ENCODE measurements around the gene RNF213. TPM values are rescaled to one million over a fixed set of nuclear protein-coding genes. Genes with fewer than 3 reads are reported as not detected.
"Not testable (repeated sequence)": the region's sequence is repeated elsewhere in the genome, so short reads cannot be mapped to it uniquely, and the experiment has no call there.

RNF213 gene
- polyA plus RNA-seq, 1 of the 3 experiments (the other 2 are of a cell fraction): 57.5 TPM

- H3K79me2 ChIP-seq (ENCODE audit: insufficient read depth): no peaks in the 10 kb centered on the region
- H3K27ac ChIP-seq (ENCODE audit: low read depth in 2 of 2, low read length in 1 of 2): no peak overlapping the region
- no peak overlapping the region for H3K4me2 ChIP-seq
- no peak overlapping the region for H2AFZ ChIP-seq (ENCODE audit: low read depth)
- no peaks in the 10 kb centered on the region for H3F3A ChIP-seq (replicated peaks; ENCODE audit: insufficient read depth)
- H3K36me3 ChIP-seq (replicated peaks in 1 of 2; ENCODE audit: control insufficient read depth in 1 of 2, insufficient read depth in 2 of 2, low read length in 1 of 2): peaks cover 15 to 24% of the 10 kb centered on the region in 2 experiments
- TF ChIP-seq FOXM1 (IDR thresholded peaks at IDR 0.05; ENCODE audit: low read depth) (no peak), CHD2 (IDR thresholded peaks at IDR 0.05; ENCODE audit: low read length, partially characterized antibody) (no peak), ELF1 (IDR thresholded peaks at IDR 0.05) (no peak), TAF1 (IDR thresholded peaks at IDR 0.05; ENCODE audit: borderline replicate concordance, low read depth, low read length) (no peak), NRF1 (IDR thresholded peaks at IDR 0.05; ENCODE audit: low read depth, low read length) (no peak), JUND (IDR thresholded peaks at IDR 0.05) (no peak), USF1 (IDR thresholded peaks at IDR 0.05; ENCODE audit: borderline replicate concordance, low read depth) (no peak), GABPA (IDR thresholded peaks at IDR 0.05; ENCODE audit: low read depth) (no peak), EZH2phosphoT487 (IDR thresholded peaks at IDR 0.05; ENCODE audit: borderline replicate concordance, low read depth) (no peak), FOXJ3 (CRISPR knock-in tag; IDR thresholded peaks at IDR 0.05) (no peak), RAD21 (IDR thresholded peaks at IDR 0.05; ENCODE audit: low read length) (no peak), TCF12 (IDR thresholded peaks at IDR 0.05) (no peak), RFX5 (IDR thresholded peaks at IDR 0.05; ENCODE audit: low read length) (no peak), MAX (IDR thresholded peaks at IDR 0.05; ENCODE audit: low read depth) (no peak), FOSL2 (IDR thresholded peaks at IDR 0.05; ENCODE audit: borderline replicate concordance, low read depth) (no peak), YY1 (IDR thresholded peaks at IDR 0.05; ENCODE audit: low read depth) (no peak), SMC3 (IDR thresholded peaks at IDR 0.05; ENCODE audit: low read depth, low read length) (no peak)
- TF ChIP-seq, protein P1, sequence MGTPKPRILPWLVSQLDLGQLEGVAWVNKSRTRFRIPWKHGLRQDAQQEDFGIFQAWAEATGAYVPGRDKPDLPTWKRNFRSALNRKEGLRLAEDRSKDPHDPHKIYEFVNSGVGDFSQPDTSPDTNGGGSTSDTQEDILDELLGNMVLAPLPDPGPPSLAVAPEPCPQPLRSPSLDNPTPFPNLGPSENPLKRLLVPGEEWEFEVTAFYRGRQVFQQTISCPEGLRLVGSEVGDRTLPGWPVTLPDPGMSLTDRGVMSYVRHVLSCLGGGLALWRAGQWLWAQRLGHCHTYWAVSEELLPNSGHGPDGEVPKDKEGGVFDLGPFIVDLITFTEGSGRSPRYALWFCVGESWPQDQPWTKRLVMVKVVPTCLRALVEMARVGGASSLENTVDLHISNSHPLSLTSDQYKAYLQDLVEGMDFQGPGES (IDR thresholded peaks at IDR 0.05; ENCODE audit: low read depth, low read length): no peak
- TF ChIP-seq, protein P2, sequence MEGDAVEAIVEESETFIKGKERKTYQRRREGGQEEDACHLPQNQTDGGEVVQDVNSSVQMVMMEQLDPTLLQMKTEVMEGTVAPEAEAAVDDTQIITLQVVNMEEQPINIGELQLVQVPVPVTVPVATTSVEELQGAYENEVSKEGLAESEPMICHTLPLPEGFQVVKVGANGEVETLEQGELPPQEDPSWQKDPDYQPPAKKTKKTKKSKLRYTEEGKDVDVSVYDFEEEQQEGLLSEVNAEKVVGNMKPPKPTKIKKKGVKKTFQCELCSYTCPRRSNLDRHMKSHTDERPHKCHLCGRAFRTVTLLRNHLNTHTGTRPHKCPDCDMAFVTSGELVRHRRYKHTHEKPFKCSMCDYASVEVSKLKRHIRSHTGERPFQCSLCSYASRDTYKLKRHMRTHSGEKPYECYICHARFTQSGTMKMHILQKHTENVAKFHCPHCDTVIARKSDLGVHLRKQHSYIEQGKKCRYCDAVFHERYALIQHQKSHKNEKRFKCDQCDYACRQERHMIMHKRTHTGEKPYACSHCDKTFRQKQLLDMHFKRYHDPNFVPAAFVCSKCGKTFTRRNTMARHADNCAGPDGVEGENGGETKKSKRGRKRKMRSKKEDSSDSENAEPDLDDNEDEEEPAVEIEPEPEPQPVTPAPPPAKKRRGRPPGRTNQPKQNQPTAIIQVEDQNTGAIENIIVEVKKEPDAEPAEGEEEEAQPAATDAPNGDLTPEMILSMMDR (IDR thresholded peaks at IDR 0.05): no peak
- H3K9me2 ChIP-seq: no peaks in the 10 kb centered on the region
- H3K27me3 ChIP-seq (ENCODE audit: insufficient read depth): no peaks in the 10 kb centered on the region
- 96% methylated on average over 25 of the region's 26 CpGs for WGBS (ENCODE audit: low lambda C conversion rate)
- no peak overlapping the region for H3K4me3 ChIP-seq (ENCODE audit: low read depth in 2 of 2, low read length in 1 of 2)
- H3K4me1 ChIP-seq (ENCODE audit: control insufficient read depth in 1 of 2, insufficient read depth in 2 of 2, low read depth in 1 of 2, low read length in 1 of 2): no peaks in the 10 kb centered on the region
- H4K20me1 ChIP-seq (ENCODE audit: insufficient read depth): no peaks in the 10 kb centered on the region
- no peak for DNase-seq
- ChIA-PET POLR2A (no interaction called here), CTCF (interaction anchor here (0.9 to 1.0 kb wide), 2 partner anchors 9 to 235 kb away, joined by 3 to 5 read pairs; no protein-coding TSS in a partner anchor)
- H3K9me3 ChIP-seq: no peaks in the 10 kb centered on the region
- no peak overlapping the region for H3K9ac ChIP-seq
Observed at GRCh38 chr17:80243526-80244433, 16.9 kb upstream of the RNF213 start.

- H3K4me3 ChIP-seq (ENCODE audit: low read depth in 2 of 2, low read length in 1 of 2); H3K9me2 ChIP-seq; H3K4me1 ChIP-seq (ENCODE audit: control insufficient read depth in 1 of 2, insufficient read depth in 2 of 2, low read depth in 1 of 2, low read length in 1 of 2); H3K4me2 ChIP-seq; H2AFZ ChIP-seq (ENCODE audit: low read depth); H3K9ac ChIP-seq; CTCF ChIA-PET; H3F3A ChIP-seq (replicated peaks; ENCODE audit: insufficient read depth); H4K20me1 ChIP-seq (ENCODE audit: insufficient read depth); DNase-seq; H3K27ac ChIP-seq (ENCODE audit: low read depth in 2 of 2, low read length in 1 of 2); H3K27me3 ChIP-seq (ENCODE audit: insufficient read depth); POLR2A ChIA-PET; H3K9me3 ChIP-seq; H3K79me2 ChIP-seq (ENCODE audit: insufficient read depth): not testable (repeated sequence)
- 95% methylated on average over 6 of the region's 6 CpGs for WGBS (ENCODE audit: low lambda C conversion rate)
- peaks cover 15 to 21% of the 10 kb centered on the region in 2 experiments for H3K36me3 ChIP-seq (replicated peaks in 1 of 2; ENCODE audit: control insufficient read depth in 1 of 2, insufficient read depth in 2 of 2, low read length in 1 of 2)
Observed at GRCh38 chr17:80244448-80244847, 16.2 kb upstream of the RNF213 start.

Measured in SK-N-SH (cell line).